HG03045 (cell line): ENCODE results near the gene WNT9B.

ENCODE experiments used
- ATAC-seq: cut with Tn5 transposase; IDR thresholded peaks from one replicate; pipeline ENCODE4 v1.9.1; 2021; ENCODE audit warnings: mild to moderate bottlenecking, moderate library complexity; ENCODE audit not compliant: unreplicated experiment

Gene WNT9B

GRCh38 chr17:46851029-46851741 is at the start of gene WNT9B:
Gene WNT9B, plus strand, starts transcription at chr17:46851583. Its CDS starts 56 bp downstream, at chr17:46851639.
- ATAC-seq: no peak

- no peak for ATAC-seq
These were observed 48.6 kb upstream of the WNT9B start for GRCh38 chr17:46802800-46803199.

GRCh38 chr17:46803544-46803943 is 47.8 kb upstream of the WNT9B start:
- no peak for ATAC-seq

GRCh38 chr17:46805771-46806170 is 45.6 kb upstream of the WNT9B start:
- no peak for ATAC-seq

GRCh38 chr17:46809110-46809571 is 42.2 kb upstream of the WNT9B start:
- ATAC-seq: no peak

- ATAC-seq: no peak
These were observed 40.5 kb upstream of the WNT9B start for GRCh38 chr17:46810837-46811236.

GRCh38 chr17:46811978-46812583 is 39.3 kb upstream of the WNT9B start:
- no peak for ATAC-seq

- no peak for ATAC-seq
These were observed 38.6 kb upstream of the WNT9B start for GRCh38 chr17:46812624-46813318.

- ATAC-seq: no peak
These were observed 37.5 kb upstream of the WNT9B start for GRCh38 chr17:46813920-46814319.

- no peak for ATAC-seq
These were observed 36.9 kb upstream of the WNT9B start for GRCh38 chr17:46814446-46814845.

GRCh38 chr17:46815474-46816353 is 35.7 kb upstream of the WNT9B start:
- ATAC-seq: no peak

- ATAC-seq: no peak
These were observed 34.1 kb upstream of the WNT9B start for GRCh38 chr17:46817151-46817900.

GRCh38 chr17:46817901-46818209 is 33.5 kb upstream of the WNT9B start:
- no peak for ATAC-seq

- no peak for ATAC-seq
These were observed 33.0 kb upstream of the WNT9B start, which contains the start of gene WNT3 for GRCh38 chr17:46818316-46818928. Gene WNT3, minus strand, starts transcription at chr17:46818692. Its CDS starts 95 bp downstream, at chr17:46818597.

GRCh38 chr17:46818929-46819859 is 32.2 kb upstream of the WNT9B start:
- no peak for ATAC-seq

- no peak for ATAC-seq
These were observed 31.5 kb upstream of the WNT9B start for GRCh38 chr17:46819906-46820351.

- ATAC-seq: no peak
These were observed 30.6 kb upstream of the WNT9B start for GRCh38 chr17:46820592-46821450.
